ENCODE measurements around the gene RELCH.

- TF ChIP-seq, protein P1, sequence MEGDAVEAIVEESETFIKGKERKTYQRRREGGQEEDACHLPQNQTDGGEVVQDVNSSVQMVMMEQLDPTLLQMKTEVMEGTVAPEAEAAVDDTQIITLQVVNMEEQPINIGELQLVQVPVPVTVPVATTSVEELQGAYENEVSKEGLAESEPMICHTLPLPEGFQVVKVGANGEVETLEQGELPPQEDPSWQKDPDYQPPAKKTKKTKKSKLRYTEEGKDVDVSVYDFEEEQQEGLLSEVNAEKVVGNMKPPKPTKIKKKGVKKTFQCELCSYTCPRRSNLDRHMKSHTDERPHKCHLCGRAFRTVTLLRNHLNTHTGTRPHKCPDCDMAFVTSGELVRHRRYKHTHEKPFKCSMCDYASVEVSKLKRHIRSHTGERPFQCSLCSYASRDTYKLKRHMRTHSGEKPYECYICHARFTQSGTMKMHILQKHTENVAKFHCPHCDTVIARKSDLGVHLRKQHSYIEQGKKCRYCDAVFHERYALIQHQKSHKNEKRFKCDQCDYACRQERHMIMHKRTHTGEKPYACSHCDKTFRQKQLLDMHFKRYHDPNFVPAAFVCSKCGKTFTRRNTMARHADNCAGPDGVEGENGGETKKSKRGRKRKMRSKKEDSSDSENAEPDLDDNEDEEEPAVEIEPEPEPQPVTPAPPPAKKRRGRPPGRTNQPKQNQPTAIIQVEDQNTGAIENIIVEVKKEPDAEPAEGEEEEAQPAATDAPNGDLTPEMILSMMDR (IDR thresholded peaks at IDR 0.05), result no peak
- no peak for TF ChIP-seq POLR2AphosphoS5 (IDR thresholded peaks at IDR 0.05; ENCODE audit: low read depth, low read length)
- TF ChIP-seq REST (IDR thresholded peaks at IDR 0.05; ENCODE audit: insufficient read depth in 1 of 2, low read depth in 2 of 2, low read length in 1 of 2), result no peak
Observed at GRCh38 chr18:62343316-62343715, 156.3 kb downstream of the RELCH start.

Data from Panc1 (cell line).